HG02938 (cell line): ENCODE data around the gene HSPA12B.

ENCODE experiments used
- ATAC-seq: cut with Tn5 transposase; IDR thresholded peaks from one replicate; pipeline ENCODE4 v1.9.1; 2021; ENCODE audit warnings: mild to moderate bottlenecking, moderate library complexity; ENCODE audit not compliant: unreplicated experiment

HSPA12B gene

GRCh38 chr20:3747471-3747870 is 15.0 kb downstream of the HSPA12B start:
- ATAC-seq = no peak

GRCh38 chr20:3748073-3748472 is 15.6 kb downstream of the HSPA12B start:
- ATAC-seq = no peak

DNA sequence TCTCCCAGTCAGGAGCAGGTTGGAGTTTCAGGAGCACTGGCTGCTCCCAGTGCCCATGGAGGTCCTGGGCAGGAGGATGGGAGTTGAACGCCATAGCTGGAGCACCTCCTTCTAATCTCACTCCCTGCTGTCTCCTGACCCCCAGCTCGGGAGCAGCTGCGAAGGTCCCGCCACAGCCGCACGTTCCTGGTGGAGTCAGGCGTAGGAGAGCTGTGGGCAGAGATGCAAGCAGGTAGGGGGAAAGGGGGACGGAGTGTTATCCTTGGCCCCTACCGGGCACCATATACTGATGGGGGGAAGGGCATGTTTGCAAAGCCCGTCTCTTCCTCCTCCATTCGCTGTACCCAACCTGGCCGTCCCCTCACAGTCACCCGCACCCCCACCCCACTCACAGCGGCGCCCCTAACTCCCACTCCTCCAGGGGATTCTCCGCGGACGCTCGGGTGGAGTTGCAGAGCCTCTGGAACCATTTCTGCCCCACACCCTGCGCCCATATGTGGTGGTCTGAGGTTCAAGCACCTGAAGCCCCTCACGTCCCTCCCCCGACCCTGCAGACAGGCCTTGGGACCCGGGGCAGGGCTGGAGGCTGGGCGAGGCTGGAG is 16.7 kb downstream of the HSPA12B start:
- no peak for ATAC-seq

DNA sequence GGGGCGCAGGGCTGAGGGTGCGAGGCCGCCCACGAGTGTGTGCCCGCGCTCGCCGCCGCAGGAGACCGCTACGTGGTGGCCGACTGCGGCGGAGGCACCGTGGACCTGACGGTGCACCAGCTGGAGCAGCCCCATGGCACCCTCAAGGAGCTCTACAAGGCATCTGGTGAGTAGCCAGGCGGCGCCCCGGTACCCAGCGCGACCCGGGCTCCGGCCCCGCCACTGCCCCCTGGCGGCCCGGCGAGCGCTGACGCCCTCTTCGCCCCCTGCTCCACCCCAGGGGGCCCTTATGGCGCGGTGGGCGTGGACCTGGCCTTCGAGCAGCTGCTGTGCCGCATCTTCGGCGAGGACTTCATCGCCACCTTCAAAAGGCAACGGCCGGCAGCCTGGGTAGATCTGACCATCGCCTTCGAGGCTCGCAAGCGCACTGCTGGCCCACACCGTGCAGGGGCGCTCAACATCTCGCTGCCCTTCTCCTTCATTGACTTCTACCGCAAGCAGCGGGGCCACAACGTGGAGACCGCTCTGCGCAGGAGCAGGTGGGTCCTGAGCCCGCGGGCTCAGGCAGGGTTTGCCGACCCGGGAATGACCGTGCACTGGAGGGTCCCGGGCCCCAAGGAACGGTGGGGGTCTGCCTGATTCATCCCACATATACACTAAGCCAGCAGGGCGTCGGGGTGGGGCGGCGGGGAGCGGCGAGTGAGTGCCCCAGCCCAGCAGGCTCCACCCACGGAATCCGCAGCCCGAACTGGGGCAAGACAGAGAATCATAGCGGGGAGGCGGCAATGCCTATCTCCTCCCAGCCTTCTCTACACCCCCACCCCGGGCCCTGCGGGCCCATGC is 17.4 kb downstream of the HSPA12B start:
- no peak for ATAC-seq

DNA sequence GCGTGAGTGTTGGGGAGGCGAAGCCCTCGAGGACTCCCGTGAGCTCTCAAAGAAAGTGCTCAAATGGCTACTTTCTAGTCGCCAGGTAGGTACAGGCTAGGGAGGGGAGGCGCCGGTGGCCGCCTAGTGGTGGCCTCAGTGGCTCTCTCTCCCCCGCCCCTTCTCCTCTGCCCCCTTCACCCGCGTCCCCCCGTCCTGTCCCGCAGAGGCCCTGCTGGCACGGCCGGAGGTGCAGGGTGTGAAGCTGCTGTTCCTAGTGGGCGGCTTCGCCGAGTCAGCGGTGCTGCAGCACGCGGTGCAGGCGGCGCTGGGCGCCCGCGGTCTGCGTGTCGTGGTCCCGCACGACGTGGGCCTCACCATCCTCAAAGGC is 18.8 kb downstream of the HSPA12B start:
- ATAC-seq = no peak

DNA sequence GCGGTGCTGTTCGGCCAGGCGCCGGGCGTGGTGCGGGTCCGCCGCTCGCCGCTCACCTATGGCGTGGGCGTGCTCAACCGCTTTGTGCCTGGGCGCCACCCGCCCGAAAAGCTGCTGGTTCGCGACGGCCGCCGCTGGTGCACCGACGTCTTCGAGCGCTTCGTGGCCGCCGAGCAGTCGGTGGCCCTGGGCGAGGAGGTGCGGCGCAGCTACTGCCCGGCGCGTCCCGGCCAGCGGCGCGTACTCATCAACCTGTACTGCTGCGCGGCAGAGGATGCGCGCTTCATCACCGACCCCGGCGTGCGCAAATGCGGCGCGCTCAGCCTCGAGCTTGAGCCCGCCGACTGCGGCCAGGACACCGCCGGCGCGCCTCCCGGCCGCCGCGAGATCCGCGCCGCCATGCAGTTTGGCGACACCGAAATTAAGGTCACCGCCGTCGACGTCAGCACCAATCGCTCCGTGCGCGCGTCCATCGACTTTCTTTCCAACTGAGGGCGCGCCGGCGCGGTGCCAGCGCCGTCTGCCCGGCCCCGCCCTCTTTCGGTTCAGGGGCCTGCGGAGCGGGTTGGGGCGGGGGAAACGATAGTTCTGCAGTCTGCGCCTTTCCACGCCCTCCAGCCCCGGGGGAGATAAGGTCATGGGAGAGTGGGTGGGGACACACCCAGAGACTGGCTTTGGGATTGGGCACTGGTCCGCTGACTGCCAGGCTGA is 19.3 kb downstream of the HSPA12B start:
- ATAC-seq = no peak

DNA sequence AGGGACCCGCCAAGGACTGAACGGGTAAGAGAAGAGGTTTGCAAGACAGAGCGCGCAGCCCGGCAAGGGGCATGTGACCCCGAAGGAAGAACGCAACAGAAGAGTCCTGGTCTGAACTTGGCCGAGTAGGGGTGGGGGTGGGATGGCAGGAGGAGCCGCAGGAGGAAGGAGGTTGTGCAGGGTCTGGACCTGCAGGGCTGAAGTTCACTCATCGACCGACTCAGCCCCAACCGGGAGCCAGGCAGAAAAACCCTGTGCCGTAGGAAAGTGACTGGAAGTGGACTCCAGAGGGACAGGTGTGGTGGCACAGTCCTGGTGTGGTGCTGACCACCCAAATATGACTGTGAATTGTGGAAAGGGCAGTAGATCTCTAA is 19.9 kb downstream of the HSPA12B start:
- ATAC-seq = no peak

DNA sequence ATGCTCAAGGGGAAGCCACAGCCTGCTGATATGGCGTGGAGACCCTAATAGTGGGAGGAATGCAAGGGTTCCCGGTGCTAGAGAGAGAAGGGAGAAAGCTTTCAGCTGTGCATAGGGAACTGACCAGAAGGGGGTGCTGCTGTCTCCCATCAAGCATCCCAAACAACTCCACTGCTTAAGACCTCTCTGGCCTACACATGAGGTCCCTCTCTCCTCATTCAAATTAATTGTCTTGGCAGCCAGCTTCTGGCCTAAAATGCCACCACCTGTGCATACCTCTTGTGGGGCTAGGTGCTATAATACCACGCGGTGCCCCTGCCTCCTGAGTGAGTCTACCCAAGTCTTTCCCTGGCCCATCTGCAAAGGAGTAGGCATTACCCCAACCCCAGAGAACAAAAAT is 20.6 kb downstream of the HSPA12B start:
- no peak for ATAC-seq

DNA sequence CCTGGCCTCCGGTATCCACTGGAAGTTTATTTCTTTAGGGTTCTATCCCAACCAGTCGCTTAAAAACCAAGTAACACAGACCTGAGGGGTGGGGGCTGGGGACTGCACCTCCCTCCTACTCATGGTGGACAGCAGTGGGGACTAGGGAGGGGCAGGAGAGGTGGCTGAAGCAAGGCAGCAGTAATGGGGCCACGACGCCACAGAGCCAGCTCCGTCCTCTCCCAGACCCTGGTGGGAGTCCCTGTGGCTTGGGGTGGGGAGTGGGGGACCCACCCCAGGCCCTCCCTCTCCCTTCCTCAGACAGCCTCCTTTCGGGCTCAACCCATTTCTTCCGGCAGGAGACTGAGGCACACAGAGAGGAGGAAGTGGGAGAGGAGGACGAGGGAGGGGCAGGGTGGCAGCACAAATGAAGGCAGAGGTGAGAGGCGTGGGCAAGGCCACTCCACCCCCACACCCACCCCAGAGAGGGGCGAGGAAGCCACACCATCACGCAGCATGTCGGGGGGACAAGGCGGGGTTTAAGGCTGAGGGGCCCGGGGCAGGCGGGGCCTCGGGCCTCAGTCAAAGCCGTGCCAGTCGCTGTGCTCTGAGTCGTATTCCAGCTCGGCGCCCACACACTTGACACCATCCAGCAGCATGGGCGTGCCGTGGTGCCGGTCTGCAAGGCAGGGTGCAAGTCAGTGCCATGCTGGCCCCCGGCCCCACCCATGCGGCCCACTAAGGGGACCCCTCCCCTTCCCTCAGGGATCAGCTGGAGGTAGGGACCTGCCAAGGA is 21.2 kb downstream of the HSPA12B start:
- ATAC-seq = no peak

- no peak for ATAC-seq
These were observed 21.8 kb downstream of the HSPA12B start for GRCh38 chr20:3754276-3754630.

- no peak for ATAC-seq
These were observed 22.8 kb downstream of the HSPA12B start for GRCh38 chr20:3755269-3755668.

GRCh38 chr20:3755814-3756480 is 23.5 kb downstream of the HSPA12B start:
- ATAC-seq = no peak

DNA sequence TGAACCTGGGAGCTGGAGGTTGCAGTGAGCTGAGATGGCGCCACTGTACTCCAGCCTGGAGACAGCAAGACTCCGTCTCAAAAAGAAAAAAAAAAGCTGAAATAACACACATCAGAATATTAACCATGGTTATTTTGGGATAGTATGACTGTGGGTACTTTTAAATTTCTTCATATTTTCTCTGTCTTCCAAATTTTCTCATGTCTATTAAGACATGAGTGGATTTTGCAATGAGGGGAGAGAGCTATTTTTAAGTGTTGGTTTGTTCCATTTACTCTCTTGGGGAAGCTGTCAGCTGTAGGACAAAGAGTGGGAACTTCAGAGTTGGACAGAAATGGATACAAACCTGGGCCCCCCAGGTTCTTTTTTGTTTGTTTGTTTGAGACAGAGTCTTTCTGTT is 24.8 kb downstream of the HSPA12B start:
- no peak for ATAC-seq

DNA sequence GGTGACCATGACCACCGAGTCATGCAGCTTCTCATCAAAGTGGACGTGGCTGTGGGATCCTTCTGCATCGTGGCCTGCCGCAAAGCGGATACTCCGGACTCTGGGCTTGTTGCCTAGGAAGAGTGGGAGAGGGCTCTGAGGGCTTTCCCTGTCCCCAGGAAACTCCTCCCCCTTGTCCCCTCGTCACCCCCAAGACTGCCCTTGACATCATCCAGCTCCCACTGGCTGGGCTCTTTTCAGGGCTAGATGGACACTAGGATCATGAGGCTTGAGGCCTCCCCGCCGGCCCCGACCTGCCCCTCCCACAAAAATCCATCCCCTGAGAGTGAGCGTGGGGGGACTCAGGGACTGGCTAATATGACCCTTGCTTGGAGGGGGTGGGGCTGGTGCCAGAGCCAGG is 26.1 kb downstream of the HSPA12B start:
- no peak for ATAC-seq

DNA sequence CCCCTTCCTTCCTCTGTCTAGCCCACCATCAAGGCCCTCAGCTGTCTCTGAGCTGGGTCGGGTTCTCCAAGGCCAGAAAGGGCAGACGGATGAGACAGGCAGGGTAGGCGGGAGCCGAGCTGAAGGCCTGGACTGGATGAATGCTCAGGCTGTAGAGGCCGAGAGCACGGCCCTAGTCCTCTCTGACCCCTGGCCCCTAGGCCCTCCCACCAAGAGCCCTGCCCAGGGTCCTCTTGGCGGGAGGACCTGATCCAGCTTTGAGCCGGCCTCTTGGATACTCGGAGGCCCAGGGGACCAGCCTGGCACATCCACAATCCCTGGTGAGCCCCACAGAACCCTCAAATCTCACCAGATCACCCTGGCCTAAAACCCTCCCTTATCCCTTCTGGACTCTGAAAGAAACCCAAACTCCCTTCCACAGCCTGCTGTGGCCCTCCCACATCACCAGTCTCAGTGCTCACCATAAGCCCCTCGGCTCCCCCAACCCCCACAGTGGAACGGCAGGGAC is 26.9 kb downstream of the HSPA12B start:
- no peak for ATAC-seq

DNA sequence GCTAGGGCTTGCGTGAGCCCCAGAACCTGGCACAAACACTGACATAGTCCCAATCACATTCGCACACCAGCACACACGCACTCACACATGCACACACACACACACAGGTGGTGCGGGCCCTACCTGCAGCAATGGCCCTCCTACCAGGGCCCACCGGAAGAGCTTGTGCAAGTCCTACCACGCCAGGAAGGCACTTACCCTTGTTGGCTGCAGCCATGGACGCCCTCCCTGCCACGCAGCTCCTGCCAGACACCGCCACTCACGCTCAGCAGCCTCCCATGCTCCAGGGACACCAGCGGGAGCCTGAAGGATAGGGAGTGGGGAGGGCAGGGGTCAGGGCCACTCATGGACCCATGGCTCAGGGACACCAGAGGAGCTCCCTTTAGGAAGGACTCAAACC is 27.4 kb downstream of the HSPA12B start:
- ATAC-seq = no peak

- no peak for ATAC-seq
These were observed 28.3 kb downstream of the HSPA12B start for GRCh38 chr20:3760655-3761348.

DNA sequence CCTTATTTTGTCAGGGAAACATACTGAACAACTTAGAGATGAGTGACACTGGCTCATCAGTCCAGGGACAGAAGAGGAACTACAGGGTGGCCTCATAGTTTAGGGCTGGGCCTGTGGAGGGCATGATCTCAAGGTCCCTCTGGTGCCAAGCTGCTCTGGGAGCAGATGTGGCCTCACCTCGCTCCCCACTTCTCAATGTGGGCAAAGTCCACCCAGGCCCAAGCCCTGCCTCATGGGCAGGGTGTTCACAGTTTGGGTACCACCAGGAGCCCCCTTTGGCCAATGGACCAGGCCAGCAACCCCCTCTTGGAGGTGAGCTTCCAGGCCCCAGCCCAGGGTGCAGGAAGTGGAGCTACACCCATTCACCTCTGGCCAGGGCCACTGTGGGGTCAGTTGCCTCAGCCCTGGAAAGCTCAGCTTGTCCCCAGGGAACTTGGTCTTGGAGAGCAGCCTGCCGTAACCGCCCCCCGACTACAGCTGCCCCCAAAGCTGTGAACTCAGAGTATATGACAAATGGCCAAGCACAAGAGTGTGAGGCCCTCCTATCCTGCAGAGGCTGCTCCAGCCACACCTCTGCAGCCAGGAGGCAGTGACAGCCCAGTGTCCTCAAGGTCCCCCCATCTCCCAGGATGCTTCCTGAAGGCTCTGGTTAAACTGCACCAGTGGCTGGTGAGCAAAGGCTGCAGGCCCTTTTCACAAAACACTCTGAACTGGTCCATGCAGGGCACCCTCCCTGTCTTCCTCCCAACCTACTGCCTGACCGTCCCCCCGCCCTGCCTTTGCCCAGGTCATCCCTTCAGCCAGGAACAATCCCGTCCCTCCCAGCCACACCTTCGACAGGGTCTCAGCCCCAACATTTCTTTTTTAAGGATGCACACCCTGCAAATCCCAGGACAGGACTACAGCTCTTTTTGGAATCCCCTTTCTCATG is 31.5 kb downstream of the HSPA12B start:
- ATAC-seq = no peak

DNA sequence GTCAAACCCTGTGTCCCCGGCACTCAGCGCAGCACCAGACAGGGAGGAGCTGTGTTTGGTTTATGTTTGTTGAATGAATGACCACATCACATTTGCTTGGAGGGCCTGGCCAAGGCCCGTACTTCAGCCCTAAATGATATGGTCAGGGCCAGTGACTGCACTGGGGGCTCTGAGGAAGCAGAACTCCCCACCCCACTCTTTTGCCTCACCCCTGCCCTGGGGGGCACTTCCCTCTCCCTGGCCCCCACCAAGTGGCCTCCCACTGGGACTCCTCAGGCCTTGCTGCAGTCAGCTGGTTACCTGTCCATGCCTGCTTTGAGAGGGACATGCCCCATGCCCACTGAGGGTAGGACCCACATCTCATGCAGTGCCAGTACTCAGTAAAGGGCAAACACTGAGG is 32.2 kb downstream of the HSPA12B start:
- ATAC-seq = no peak
